Measurements from ENCODE around the gene CYFIP2. TPM values are rescaled to one million over a fixed set of nuclear protein-coding genes. Genes with fewer than 3 reads are reported as not detected.

CYFIP2 gene
- total RNA-seq, 1 experiment from 2014 or later = 45.1 TPM

DNA sequence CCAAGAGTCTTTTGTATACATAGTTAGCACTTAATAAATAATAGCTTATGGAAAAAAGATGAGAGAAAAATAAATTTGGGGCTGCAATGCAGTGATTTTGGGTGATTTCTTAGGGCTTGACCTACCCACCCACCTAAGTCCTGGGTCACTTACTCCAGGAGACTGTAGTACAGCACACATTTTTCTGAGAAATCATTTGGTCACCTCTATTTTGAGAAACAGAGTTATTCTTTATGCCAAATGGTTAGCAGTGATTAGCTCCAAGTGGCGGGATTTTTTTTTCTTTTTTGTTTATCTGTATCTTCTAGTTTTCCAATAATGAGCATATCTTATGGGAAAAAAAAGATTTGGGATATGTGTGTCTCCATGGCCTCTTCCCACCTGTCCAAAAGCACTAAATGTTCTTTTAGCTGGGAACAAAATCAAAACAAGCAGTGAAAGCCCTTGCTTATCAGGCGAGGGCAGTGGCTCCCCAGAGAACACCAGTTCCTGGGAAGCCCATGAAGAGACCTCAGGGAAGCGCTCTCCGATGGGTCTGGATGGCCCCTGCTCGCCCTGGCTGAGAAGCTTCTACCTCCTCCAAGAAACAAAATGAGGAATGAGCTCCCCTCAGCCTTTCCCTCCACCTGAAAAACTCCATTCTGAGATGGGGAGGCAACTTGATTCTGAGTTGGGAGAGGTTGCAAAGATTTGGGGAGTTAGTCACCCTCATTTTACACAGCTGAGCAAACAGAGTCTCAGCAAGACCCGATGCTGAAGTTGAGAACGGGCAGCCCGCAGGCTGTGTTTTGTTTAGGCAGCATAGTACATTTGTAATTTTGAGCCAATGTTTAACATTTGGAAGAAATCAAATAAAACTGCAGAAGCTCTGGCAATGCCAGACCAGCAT lies 69.9 kb downstream of the CYFIP2 start (continued):
- TF ChIP-seq POLR2AphosphoS5 (IDR thresholded peaks at IDR 0.05; ENCODE audit: low read depth, low read length) (no peak), ZNF274 (IDR thresholded peaks at IDR 0.05; ENCODE audit: low read depth, low read length) (no peak), JUND (IDR thresholded peaks at IDR 0.05) (no peak), ELF1 (IDR thresholded peaks at IDR 0.05; ENCODE audit: borderline replicate concordance, low read depth) (no peak)
- TF ChIP-seq, protein P1, sequence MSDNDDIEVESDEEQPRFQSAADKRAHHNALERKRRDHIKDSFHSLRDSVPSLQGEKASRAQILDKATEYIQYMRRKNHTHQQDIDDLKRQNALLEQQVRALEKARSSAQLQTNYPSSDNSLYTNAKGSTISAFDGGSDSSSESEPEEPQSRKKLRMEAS (IDR thresholded peaks at IDR 0.05) = no peak

DNA sequence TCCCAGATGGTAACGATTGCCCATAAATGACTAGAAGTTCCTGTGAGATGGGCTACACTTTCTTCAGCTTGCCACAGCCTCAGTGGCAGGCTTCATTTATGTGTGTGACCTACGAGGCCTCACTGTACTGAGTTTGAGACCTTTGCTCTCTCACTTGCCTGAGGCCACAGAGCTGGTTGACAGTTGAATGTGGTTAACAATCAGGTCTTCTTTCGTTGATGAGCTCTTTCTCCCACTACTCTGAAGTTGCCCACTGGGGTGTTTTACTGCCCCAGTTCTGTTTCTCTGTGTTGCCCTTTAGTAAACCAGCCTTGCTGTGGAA lies 70.5 kb downstream of the CYFIP2 start:
- H2AFZ ChIP-seq (ENCODE audit: low read depth, low read length, poor library complexity, severe bottlenecking) = no peak overlapping the region
- no peaks in the 10 kb centered on the region for H3K36me3 ChIP-seq (ENCODE audit: control insufficient read depth in 1 of 2, insufficient read depth in 2 of 2, low read length in 2 of 2)
- ATAC-seq (no peak), DNase-seq (ENCODE audit: low read depth, low spot score) (no peak)
- ChIA-PET RAD21 (ENCODE audit: low non-redundant PET in 1 of 2, low total read pairs in 2 of 2, uncharacterized antibody in 2 of 2, unreplicated experiment in 2 of 2) (no interaction called here), CTCF (interaction anchor here (1.2 to 2.0 kb wide), 3 partner anchors 9 to 135 kb away, joined by 3 to 12 read pairs (median 6); no protein-coding TSS in a partner anchor), POLR2A (no interaction called here)
- H3K9me2 ChIP-seq (ENCODE audit: insufficient read depth) = no peaks in the 10 kb centered on the region
- no peak overlapping the region for H3K4me2 ChIP-seq (ENCODE audit: low read length)
- no TSS peak for BruUV-seq (replicated peaks)
- H3K79me2 ChIP-seq (ENCODE audit: insufficient read depth, low read length) = no peaks in the 10 kb centered on the region
- no peak overlapping the region for H3K27ac ChIP-seq (ENCODE audit: low read depth, low read length)
- no peaks in the 10 kb centered on the region for H3K4me1 ChIP-seq (ENCODE audit: control insufficient read depth in 1 of 2, insufficient read depth in 2 of 2, low read length in 2 of 2)
- H3K9me3 ChIP-seq (ENCODE audit: control insufficient read depth in 1 of 2, insufficient read depth in 1 of 2, low read depth in 1 of 2, low read length in 2 of 2) = no peaks in the 10 kb centered on the region
- intact Hi-C loops (cut with micrococcal nuclease) = no loop called here
- no peak overlapping the region for H3K4me3 ChIP-seq (replicated peaks in 1 of 2; ENCODE audit: low read depth in 1 of 2, low read length in 2 of 2)
- no peak overlapping the region for H3K9ac ChIP-seq (ENCODE audit: low read length)
- no peaks in the 10 kb centered on the region for H3K27me3 ChIP-seq (ENCODE audit: insufficient read depth, low read length)
- no peaks in the 10 kb centered on the region for H4K20me1 ChIP-seq (ENCODE audit: insufficient read depth)
- TF ChIP-seq, protein P2, sequence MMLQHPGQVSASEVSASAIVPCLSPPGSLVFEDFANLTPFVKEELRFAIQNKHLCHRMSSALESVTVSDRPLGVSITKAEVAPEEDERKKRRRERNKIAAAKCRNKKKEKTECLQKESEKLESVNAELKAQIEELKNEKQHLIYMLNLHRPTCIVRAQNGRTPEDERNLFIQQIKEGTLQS (IDR thresholded peaks at IDR 0.05) = no peak
- TF ChIP-seq POLR2A (IDR thresholded peaks at IDR 0.05; ENCODE audit: borderline replicate concordance, extremely low read depth, insufficient read depth, insufficient read length) (no peak), ELF1 (IDR thresholded peaks at IDR 0.05; ENCODE audit: borderline replicate concordance, low read depth) (no peak), JUND (IDR thresholded peaks at IDR 0.05) (no peak), EZH2phosphoT487 (IDR thresholded peaks at IDR 0.05; ENCODE audit: borderline replicate concordance) (no peak), POLR2AphosphoS5 (IDR thresholded peaks at IDR 0.05; ENCODE audit: low read depth, low read length) (no peak), EZH2 (IDR thresholded peaks at IDR 0.05) (no peak), RAD21 (IDR thresholded peaks at IDR 0.05; ENCODE audit: low read depth) (no peak), EGR1 (IDR thresholded peaks at IDR 0.05; ENCODE audit: low read depth) (no peak), ZFX (IDR thresholded peaks at IDR 0.05) (no peak), CEBPB (IDR thresholded peaks at IDR 0.05; ENCODE audit: low read depth) (no peak), TCF7L2 (IDR thresholded peaks at IDR 0.05; ENCODE audit: borderline replicate concordance, extremely low read depth, insufficient read depth, insufficient read length) (no peak), SP1 (IDR thresholded peaks at IDR 0.05; ENCODE audit: low read depth) (no peak), SRF (IDR thresholded peaks at IDR 0.05; ENCODE audit: low read depth) (no peak)
- TF ChIP-seq, protein P1 (IDR thresholded peaks at IDR 0.05) = no peak
- TF ChIP-seq, protein P3, sequence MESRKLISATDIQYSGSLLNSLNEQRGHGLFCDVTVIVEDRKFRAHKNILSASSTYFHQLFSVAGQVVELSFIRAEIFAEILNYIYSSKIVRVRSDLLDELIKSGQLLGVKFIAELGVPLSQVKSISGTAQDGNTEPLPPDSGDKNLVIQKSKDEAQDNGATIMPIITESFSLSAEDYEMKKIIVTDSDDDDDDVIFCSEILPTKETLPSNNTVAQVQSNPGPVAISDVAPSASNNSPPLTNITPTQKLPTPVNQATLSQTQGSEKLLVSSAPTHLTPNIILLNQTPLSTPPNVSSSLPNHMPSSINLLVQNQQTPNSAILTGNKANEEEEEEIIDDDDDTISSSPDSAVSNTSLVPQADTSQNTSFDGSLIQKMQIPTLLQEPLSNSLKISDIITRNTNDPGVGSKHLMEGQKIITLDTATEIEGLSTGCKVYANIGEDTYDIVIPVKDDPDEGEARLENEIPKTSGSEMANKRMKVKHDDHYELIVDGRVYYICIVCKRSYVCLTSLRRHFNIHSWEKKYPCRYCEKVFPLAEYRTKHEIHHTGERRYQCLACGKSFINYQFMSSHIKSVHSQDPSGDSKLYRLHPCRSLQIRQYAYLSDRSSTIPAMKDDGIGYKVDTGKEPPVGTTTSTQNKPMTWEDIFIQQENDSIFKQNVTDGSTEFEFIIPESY (IDR thresholded peaks at IDR 0.05; ENCODE audit: extremely low read depth, insufficient replicate concordance, low read length) = no peak
- TF ChIP-seq, protein P4, sequence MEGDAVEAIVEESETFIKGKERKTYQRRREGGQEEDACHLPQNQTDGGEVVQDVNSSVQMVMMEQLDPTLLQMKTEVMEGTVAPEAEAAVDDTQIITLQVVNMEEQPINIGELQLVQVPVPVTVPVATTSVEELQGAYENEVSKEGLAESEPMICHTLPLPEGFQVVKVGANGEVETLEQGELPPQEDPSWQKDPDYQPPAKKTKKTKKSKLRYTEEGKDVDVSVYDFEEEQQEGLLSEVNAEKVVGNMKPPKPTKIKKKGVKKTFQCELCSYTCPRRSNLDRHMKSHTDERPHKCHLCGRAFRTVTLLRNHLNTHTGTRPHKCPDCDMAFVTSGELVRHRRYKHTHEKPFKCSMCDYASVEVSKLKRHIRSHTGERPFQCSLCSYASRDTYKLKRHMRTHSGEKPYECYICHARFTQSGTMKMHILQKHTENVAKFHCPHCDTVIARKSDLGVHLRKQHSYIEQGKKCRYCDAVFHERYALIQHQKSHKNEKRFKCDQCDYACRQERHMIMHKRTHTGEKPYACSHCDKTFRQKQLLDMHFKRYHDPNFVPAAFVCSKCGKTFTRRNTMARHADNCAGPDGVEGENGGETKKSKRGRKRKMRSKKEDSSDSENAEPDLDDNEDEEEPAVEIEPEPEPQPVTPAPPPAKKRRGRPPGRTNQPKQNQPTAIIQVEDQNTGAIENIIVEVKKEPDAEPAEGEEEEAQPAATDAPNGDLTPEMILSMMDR (IDR thresholded peaks at IDR 0.05 in 2 of 3, conservative IDR thresholded peaks at IDR 0.05 in 1 of 3; ENCODE audit: borderline replicate concordance in 1 of 3, insufficient read depth in 1 of 3, low read depth in 2 of 3, low read length in 2 of 3) = no peak

Measured in HCT116 (cell line).